Stimulated activated CD8-positive, alpha-beta memory T cell treated with anti-CD3 and anti-CD28 coated beads, Interleukin-15, amount 100 ng/mL, for 24 hours (primary cell): Measurements from ENCODE around the gene SYNPO2.
"Not testable (repeated sequence)": the region's sequence is repeated elsewhere in the genome, so short reads cannot be mapped to it uniquely, and the experiment has no call there.

Source experiments
- DNase-seq: peaks from one replicate; pipeline ENCODE4 v3.0.0-alpha.2; 2020; ENCODE audit warnings: low read depth

The SYNPO2 gene

GRCh38 chr4:119032921-119033685, 144.4 kb downstream of the SYNPO2 start:
- DNase-seq, result no peak

- DNase-seq, result no peak
These were observed 145.8 kb downstream of the SYNPO2 start for GRCh38 chr4:119034276-119035008.

GRCh38 chr4:119035951-119036737, 147.5 kb downstream of the SYNPO2 start:
- no peak for DNase-seq

DNA sequence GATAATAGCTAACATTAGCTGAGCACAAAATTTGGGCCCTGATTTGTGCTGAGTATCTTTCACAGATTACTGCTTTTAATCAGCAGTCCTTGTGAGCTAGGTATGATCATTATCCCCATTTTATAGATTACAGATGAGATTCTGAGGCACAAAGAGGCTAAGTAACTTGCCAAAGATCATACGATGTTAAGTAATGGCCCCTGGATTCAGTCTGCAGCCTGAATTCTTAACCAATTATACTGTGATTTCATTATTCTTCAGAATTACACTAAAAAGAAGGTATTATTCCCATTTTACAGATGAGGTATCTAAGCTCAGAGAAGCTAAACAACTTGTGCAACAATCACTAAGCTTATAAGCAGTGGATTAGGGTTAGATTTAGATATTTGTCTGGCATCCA, 149.1 kb downstream of the SYNPO2 start:
- DNase-seq, result no peak

DNA sequence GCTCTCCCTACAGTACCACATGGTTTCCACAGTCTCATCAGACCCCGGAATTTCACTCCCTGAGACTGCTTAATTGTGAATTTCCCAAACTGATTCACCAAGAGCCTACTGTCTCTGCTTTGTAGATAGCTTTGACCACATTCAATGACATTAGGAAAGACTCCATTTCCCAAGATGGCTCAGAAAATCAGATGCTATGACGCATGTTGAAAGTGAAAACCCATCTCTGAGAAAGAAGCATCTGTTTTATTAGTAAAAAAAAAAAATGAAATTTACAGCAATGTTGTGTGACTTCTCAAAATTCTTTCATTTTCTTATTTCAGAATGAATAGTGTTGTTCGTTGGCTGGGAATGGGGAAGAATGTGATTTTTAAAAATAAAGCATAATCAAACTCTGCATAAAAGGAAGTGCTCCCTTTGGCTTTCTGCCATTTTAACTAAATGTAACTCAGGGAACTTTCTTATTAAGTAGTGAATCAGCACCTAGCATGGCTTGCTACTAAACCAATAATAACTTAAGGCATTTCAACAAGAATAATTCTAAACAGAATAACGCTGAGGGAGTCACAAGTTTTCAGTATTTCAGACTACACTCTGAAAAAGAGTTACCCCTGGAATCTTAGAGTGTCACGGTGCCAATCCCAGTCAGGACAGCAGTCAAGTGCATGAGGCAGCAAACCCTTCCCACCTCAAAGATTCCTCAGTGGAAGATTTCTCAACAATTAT, 149.6 kb downstream of the SYNPO2 start:
- DNase-seq, result no peak

DNA sequence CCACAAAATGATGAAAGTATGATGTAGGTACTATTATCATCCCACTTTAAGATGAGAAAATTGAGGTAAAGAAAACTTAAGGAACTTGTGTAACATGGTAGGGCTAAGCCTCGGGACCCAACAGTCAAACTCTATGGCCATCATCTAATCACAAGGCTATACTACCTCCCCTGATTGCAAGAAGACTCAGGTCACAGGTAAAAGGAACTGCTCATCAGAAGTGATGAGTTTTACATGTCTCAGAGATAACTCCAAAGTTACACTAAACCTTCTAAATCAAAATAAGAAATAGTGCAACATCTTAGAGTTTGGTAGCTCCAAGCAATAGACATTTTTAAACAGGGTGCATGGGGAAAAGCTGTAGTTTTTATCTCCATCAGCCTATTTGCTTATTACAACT, 150.5 kb downstream of the SYNPO2 start:
- no peak for DNase-seq

- no peak for DNase-seq
These were observed 151.1 kb downstream of the SYNPO2 start for GRCh38 chr4:119039779-119040178.

DNA sequence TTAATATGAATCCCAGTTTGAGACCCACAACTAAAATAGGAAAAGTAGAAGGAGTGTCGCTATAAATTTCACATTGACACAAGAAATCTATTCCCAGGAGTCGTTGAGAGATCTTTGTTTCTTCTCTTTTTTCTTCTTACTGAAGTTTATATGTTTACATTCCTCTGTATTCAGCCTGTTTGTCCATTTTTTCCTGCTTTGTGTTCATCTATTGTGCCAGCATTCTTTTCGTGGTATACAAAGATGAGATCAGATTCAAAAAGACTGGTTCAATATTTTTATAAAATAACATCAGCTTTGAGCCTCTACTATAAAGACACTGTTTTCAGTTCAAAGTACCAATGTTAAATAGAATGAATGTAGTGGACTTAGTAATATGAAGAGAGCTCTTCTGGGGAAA, 151.6 kb downstream of the SYNPO2 start:
- no peak for DNase-seq

DNA sequence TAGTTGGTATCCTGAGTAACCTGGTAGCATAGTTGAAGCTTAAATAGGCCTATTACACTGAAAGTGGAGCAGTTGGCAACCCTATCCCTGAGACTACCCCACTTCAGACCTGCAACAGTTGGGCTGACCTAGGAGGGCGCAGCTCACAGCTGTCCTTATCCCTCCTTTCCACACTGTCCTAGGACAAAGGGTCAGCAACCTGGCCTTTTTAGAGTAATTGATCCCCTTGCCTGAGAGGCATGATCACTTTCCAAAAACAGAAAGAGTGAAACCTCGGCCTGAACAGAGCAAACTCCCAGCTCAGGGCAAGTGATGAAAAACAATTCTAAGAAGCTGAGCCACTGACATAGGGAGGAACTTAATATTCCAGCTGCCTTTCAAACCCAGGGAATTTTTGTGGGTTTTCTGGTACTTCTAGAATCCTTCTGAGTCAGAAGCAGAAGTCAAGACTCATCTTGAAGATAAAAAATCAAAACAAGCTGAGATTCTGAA, 152.1 kb downstream of the SYNPO2 start:
- no peak for DNase-seq

DNA sequence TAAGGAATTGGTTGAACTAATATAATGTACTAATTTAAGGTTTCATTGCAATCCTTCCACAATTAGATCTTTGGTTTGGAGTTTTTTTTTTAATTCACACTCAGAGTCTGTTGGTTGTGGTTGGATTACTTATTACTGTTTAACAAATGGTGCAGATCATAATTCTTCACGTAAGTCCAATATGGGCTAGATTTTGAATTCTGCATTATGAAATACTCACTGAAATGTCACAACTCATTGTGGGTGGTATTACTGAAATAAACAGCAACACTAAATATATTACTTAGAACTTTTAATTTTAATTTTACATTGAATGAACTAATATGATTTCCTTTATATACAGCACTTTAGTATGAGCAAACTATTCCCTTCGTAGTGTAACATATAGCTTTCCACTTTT, 152.7 kb downstream of the SYNPO2 start:
- no peak for DNase-seq

DNA sequence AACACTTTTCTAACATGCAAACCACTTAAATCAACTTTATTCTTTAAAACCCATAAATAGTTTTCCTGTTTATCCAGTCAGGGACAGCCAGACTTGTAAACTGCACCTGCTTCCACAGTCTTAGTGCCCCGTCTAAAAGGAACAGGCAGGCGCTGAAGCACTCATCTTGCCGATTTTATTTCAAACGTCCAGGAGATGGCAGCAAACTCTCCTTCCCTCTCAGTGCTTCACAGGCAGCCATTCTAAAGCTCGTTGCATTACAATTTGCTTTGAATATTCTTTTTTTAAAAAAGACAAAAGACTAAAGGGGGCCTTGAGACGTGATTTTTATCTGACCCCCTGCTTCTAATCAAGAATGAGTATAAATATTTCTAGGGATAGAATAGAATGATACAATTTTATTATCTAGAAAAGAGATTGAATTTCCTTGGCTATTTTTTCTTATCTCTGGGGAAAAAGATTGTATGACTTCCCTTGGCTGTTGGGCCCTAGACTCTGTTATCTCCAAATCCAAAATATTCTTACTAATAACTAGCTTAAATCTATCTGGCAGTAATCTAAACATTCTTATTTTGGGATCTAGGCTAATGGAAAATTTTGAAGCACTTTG, 153.4 kb downstream of the SYNPO2 start:
- no peak for DNase-seq

DNA sequence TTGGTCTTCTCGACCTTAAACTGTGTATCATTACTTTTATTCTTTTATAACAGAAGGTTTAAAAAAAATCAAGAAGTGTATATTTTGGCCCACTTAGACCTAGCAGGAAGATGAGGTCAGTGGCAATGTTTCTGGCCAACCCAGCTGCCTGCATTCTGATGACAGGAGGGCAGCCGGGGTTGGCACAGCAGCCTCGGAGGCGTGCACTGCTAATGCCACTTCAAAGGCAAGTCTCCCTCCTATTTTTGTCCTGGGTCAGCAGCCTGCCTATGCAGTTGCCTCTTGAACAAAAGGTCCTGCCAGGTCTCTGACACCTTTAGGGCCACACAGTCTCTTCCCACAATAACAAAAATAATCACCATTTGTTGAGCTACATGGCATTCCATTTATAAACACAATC, 157.6 kb downstream of the SYNPO2 start:
- DNase-seq, result no peak

GRCh38 chr4:119047059-119047458, 158.4 kb downstream of the SYNPO2 start:
- DNase-seq, result not testable (repeated sequence)

DNA sequence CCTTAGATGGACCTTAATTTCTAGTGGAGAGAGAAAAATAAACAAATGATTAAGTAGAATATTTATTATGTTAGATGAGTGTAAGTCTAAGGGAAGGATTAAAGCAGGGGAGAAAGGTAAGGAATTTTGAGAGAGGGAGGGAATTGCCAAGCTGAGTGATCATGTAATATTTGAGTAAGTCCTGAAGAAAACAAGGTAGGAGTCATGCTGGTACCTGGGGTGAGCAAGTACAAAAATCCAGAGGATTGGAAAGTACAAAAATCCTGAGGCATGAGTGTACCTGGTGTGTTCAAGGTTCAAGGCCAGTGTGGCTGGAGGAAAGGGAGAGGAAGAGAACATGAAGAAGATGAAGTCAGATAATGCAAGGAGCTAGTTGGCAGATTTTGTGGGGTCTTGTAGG, 159.8 kb downstream of the SYNPO2 start:
- DNase-seq, result no peak

DNA sequence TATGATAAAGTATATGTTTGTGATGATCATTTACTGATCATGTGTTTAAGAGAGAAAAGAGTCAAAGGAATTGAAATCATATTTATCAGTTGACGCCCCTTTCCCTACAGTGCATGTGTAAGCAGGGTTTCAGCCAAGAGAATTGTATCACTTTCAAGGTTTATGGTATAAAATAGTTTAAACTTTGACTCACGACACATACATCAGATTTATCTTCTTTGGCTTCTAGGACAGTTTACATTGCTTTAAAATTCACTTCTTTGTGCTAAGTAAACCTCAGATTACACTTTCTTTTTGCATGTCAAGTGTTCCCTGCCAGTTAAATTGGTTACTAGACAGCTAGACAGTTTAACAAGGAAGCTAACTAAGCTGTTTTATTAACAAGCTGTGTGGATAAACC, 160.7 kb downstream of the SYNPO2 start:
- no peak for DNase-seq

GRCh38 chr4:119050527-119051090, 162.0 kb downstream of the SYNPO2 start:
- DNase-seq, result no peak

DNA sequence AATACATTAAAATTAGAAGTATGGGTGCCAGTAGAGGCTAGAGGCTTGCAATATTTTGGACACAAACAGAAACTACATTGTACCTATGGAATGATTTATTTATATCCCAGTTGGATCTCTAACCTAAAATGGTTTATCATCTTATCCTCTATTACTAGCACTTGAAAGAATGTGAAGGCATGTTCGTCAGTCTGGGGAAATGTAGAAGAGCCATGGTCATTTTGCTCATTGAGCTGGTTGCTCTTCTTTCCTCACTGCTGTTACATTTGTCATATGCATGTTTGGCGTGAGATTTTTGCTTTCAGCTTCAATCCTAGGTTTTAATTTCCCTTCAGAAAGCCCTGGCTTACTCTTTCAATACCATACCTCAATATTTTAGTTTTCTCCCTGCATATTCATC, 164.6 kb downstream of the SYNPO2 start:
- no peak for DNase-seq

DNA sequence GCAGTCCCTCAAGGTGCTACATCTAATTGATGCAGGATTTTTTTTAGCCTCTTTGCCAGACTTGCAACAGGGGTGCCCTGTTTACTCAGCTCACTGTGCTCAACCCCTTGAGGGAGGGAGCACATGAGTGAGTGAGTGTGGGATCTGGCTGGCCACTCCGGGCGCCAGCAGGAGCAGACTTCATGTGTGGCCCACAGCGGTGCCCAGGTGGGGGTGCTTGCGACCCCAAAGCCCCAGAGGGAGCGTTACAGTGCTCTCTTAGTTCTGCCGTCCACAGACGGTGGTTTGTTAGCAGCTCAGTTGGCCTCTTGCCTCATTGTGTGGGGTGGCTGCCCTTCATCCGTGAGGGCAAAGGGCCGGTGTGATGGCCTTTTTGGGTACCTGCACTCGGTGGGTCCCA, 165.3 kb downstream of the SYNPO2 start:
- DNase-seq, result no peak

DNA sequence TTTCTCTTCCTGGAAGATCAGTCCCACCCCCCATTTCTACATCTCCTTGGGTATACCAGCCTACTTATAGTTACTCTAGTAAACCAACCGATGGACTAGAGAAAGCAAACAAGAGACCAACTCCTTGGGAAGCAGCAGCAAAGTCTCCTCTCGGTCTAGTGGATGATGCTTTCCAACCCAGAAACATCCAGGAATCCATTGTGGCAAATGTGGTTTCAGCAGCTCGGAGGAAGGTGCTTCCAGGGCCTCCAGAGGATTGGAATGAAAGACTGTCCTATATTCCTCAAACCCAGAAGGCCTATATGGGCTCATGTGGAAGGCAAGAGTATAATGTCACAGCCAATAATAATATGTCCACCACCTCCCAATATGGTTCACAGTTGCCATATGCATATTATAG, 168.8 kb downstream of the SYNPO2 start:
- DNase-seq, result no peak

- DNase-seq, result no peak
These were observed 170.6 kb downstream of the SYNPO2 start for GRCh38 chr4:119059221-119059620.

- not testable (repeated sequence) for DNase-seq
These were observed 178.5 kb downstream of the SYNPO2 start for GRCh38 chr4:119067125-119067524.
